HepG2 (cell line): ENCODE data around the gene PCSK5. TPM values are rescaled to one million over a fixed set of nuclear protein-coding genes. Genes with fewer than 3 reads are reported as not detected.
A peak's percentile ranks its signal among the peaks of the same experiment; 100 is the strongest.

Experiments used
- FOXA1 ChIP-seq, 2 experiments: fragments of 450-650 bp in 1 of 2; sonication (generic) in 1 of 2; formaldehyde crosslinking in 1 of 2; IDR thresholded peaks; 2 replicates each; pipeline versions ENCODE4 v1.4.0 to v1.6.1; 2016 to 2020; ENCODE audit warnings: missing genetic modification reagents in 1 of 2
- GTF2F1 ChIP-seq: fragments of 150-350 bp; IDR thresholded peaks from 2 replicates; pipeline ENCODE4 v1.6.1; 2014; ENCODE audit warnings: low read length
- HMGXB4 ChIP-seq, 2 experiments: sonication (generic) in 1 of 2; formaldehyde crosslinking in 1 of 2; IDR thresholded peaks; 2 replicates each; pipeline versions ENCODE4 v1.4.0 to v1.6.1; 2018 to 2020; ENCODE audit warnings: missing genetic modification reagents in 2 of 2, borderline replicate concordance in 1 of 2, low read depth in 1 of 2, mild to moderate bottlenecking in 1 of 2, missing biosample characterization in 1 of 2
- IRX3 ChIP-seq: sonication (generic); formaldehyde crosslinking; IDR thresholded peaks from 2 replicates; pipeline ENCODE4 v1.8.1; 2023; ENCODE audit warnings: mild to moderate bottlenecking, low read depth, missing genetic modification reagents, borderline replicate concordance
- ISL2 ChIP-seq: sonication (generic); formaldehyde crosslinking; IDR thresholded peaks from 2 replicates; pipeline ENCODE4 v1.5.0; 2020; ENCODE audit warnings: missing genetic modification reagents
- MIXL1 ChIP-seq: IDR thresholded peaks from 2 replicates; pipeline ENCODE4 v1.6.1; 2016
- SNRNP70 ChIP-seq: fragments of 200-400 bp; formaldehyde crosslinking; IDR thresholded peaks from 2 replicates; pipeline ENCODE4 v1.6.1; 2017; ENCODE audit warnings: mild to moderate bottlenecking, low read depth, low read length, moderate library complexity
- ZNF800 ChIP-seq: sonication (generic); formaldehyde crosslinking; IDR thresholded peaks from 2 replicates; pipeline ENCODE4 v1.4.0; 2020; ENCODE audit warnings: missing genetic modification reagents
- polyA plus RNA-seq, 8 experiments: library from polyadenylated mRNA; depleted of rRNA in 3 of 8; stranded (reverse) in 7 of 8; unstranded in 1 of 8; fragments of >200 nt; fragmentation: Illumina TruSeq in 4 of 8; extraction: Trizol in 4 of 8; gene quantifications; 2 replicates each; pipeline versions ENCODE4 v1.2.1 to v1.2.3, GENCODE V29; 2011 to 2016; ENCODE audit warnings: low read depth in 4 of 8, missing spikeins in 1 of 8, mixed read lengths in 1 of 8; ENCODE audit not compliant: insufficient read depth in 1 of 8
- total RNA-seq, 5 experiments: library from RNA; depleted of rRNA; stranded (reverse); fragments of >200 nt; fragmentation: Illumina TruSeq; extraction: Trizol; gene quantifications; 2 replicates each; pipeline ENCODE4 v1.2.3, GENCODE V29; 2016; ENCODE audit warnings: low read depth in 1 of 5
- TF ChIP-seq, protein P1 (sequence below): IDR thresholded peaks from 2 replicates; pipeline ENCODE4 v1.4.0; 2020; ENCODE audit warnings: mild to moderate bottlenecking, missing genetic modification reagents
- TF ChIP-seq, protein P2 (sequence below): sonication (generic); formaldehyde crosslinking; IDR thresholded peaks from 2 replicates; pipeline ENCODE4 v1.5.1; 2020; ENCODE audit warnings: mild to moderate bottlenecking, missing genetic modification reagents, moderate library complexity
- TF ChIP-seq, protein P3 (sequence below): conservative IDR thresholded peaks from 2 replicates; pipeline ENCODE4 v1.6.1; 2018; ENCODE audit warnings: missing genetic modification reagents

PCSK5 gene
- total and polyA plus RNA-seq, 2 of the 13 experiments (the other 11 are each of a cell fraction or from before 2014, with no cell fraction given): 0.55 to 0.66 TPM

- TF ChIP-seq, protein P1, sequence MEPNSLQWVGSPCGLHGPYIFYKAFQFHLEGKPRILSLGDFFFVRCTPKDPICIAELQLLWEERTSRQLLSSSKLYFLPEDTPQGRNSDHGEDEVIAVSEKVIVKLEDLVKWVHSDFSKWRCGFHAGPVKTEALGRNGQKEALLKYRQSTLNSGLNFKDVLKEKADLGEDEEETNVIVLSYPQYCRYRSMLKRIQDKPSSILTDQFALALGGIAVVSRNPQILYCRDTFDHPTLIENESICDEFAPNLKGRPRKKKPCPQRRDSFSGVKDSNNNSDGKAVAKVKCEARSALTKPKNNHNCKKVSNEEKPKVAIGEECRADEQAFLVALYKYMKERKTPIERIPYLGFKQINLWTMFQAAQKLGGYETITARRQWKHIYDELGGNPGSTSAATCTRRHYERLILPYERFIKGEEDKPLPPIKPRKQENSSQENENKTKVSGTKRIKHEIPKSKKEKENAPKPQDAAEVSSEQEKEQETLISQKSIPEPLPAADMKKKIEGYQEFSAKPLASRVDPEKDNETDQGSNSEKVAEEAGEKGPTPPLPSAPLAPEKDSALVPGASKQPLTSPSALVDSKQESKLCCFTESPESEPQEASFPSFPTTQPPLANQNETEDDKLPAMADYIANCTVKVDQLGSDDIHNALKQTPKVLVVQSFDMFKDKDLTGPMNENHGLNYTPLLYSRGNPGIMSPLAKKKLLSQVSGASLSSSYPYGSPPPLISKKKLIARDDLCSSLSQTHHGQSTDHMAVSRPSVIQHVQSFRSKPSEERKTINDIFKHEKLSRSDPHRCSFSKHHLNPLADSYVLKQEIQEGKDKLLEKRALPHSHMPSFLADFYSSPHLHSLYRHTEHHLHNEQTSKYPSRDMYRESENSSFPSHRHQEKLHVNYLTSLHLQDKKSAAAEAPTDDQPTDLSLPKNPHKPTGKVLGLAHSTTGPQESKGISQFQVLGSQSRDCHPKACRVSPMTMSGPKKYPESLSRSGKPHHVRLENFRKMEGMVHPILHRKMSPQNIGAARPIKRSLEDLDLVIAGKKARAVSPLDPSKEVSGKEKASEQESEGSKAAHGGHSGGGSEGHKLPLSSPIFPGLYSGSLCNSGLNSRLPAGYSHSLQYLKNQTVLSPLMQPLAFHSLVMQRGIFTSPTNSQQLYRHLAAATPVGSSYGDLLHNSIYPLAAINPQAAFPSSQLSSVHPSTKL (CRISPR knock-in tag): peak; percentile 33; the same call in 1 of the 2 replicates
- TF ChIP-seq FOXA1 (IDR thresholded peaks at IDR 0.05) (no peak), FOXA1 (CRISPR knock-in tag; IDR thresholded peaks at IDR 0.05) (no peak), ISL2 (0 out of 2 replicates have a peak, but pooled peaks have one; percentile 6), MIXL1 (no peak), GTF2F1 (no peak), HMGXB4 (CRISPR knock-in tag; IDR thresholded peaks at IDR 0.05; ENCODE audit: borderline replicate concordance in 1 of 2, low read depth in 1 of 2) (peak in 1 of 2 experiments; percentile 61; a peak in 1 of 4 replicates), ZNF800 (peak; percentile 96), IRX3 (CRISPR knock-in tag) (no peak), SNRNP70 (no peak)
- TF ChIP-seq, protein P2, sequence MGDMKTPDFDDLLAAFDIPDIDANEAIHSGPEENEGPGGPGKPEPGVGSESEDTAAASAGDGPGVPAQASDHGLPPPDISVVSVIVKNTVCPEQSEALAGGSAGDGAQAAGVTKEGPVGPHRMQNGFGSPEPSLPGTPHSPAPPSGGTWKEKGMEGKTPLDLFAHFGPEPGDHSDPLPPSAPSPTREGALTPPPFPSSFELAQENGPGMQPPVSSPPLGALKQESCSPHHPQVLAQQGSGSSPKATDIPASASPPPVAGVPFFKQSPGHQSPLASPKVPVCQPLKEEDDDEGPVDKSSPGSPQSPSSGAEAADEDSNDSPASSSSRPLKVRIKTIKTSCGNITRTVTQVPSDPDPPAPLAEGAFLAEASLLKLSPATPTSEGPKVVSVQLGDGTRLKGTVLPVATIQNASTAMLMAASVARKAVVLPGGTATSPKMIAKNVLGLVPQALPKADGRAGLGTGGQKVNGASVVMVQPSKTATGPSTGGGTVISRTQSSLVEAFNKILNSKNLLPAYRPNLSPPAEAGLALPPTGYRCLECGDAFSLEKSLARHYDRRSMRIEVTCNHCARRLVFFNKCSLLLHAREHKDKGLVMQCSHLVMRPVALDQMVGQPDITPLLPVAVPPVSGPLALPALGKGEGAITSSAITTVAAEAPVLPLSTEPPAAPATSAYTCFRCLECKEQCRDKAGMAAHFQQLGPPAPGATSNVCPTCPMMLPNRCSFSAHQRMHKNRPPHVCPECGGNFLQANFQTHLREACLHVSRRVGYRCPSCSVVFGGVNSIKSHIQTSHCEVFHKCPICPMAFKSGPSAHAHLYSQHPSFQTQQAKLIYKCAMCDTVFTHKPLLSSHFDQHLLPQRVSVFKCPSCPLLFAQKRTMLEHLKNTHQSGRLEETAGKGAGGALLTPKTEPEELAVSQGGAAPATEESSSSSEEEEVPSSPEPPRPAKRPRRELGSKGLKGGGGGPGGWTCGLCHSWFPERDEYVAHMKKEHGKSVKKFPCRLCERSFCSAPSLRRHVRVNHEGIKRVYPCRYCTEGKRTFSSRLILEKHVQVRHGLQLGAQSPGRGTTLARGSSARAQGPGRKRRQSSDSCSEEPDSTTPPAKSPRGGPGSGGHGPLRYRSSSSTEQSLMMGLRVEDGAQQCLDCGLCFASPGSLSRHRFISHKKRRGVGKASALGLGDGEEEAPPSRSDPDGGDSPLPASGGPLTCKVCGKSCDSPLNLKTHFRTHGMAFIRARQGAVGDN (CRISPR knock-in tag): 0 out of 2 replicates have a peak, but pooled peaks have one; percentile 42
- TF ChIP-seq, protein P3, sequence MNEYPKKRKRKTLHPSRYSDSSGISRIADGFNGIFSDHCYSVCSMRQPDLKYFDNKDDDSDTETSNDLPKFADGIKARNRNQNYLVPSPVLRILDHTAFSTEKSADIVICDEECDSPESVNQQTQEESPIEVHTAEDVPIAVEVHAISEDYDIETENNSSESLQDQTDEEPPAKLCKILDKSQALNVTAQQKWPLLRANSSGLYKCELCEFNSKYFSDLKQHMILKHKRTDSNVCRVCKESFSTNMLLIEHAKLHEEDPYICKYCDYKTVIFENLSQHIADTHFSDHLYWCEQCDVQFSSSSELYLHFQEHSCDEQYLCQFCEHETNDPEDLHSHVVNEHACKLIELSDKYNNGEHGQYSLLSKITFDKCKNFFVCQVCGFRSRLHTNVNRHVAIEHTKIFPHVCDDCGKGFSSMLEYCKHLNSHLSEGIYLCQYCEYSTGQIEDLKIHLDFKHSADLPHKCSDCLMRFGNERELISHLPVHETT (CRISPR knock-in tag): no peak
- TF ChIP-seq, all 625 proteins: peak for 36
Measured at GRCh38 chr9:75890472-75891276, at the start of gene PCSK5 (continued).
